ENCODE results near the gene CMTM8.

GRCh38 chr3:32372213-32372490 is 133.7 kb downstream of the CMTM8 start:
- TF ChIP-seq POLR2A (IDR thresholded peaks at IDR 0.05; ENCODE audit: low read depth, low read length) (no peak), SPI1 (IDR thresholded peaks at IDR 0.05; ENCODE audit: low read depth, low read length) (no peak), TAF1 (IDR thresholded peaks at IDR 0.05; ENCODE audit: low read depth, low read length) (no peak)

Data from GM12891 (cell line).